Measurements from ENCODE around the gene VPS37D.

The VPS37D gene

DNA sequence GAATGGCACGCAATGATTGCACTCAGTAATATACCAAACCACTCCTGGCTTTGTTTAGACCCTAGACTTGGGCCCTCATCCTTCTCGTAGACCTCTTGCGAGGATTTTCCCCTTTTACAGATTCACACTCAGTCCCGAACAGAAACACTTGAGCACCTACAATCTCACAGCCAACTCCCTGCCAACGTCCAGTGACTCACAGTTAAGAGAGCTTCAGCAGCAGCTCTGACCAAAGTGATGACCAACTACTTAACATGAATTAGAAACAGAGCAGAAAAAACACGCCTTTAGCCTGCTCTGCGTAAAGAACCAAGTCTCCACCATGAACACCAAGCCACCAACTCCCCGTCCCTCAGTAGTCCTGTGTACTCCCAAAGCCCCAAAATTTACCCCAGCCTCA is 13.4 kb downstream of the VPS37D start:
- DNase-seq (ENCODE audit: low spot score): no peak
- no peak overlapping the region for H3K4me3 ChIP-seq
- no peak overlapping the region for H3K27ac ChIP-seq
- TF ChIP-seq, protein P1, sequence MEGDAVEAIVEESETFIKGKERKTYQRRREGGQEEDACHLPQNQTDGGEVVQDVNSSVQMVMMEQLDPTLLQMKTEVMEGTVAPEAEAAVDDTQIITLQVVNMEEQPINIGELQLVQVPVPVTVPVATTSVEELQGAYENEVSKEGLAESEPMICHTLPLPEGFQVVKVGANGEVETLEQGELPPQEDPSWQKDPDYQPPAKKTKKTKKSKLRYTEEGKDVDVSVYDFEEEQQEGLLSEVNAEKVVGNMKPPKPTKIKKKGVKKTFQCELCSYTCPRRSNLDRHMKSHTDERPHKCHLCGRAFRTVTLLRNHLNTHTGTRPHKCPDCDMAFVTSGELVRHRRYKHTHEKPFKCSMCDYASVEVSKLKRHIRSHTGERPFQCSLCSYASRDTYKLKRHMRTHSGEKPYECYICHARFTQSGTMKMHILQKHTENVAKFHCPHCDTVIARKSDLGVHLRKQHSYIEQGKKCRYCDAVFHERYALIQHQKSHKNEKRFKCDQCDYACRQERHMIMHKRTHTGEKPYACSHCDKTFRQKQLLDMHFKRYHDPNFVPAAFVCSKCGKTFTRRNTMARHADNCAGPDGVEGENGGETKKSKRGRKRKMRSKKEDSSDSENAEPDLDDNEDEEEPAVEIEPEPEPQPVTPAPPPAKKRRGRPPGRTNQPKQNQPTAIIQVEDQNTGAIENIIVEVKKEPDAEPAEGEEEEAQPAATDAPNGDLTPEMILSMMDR (IDR thresholded peaks at IDR 0.05): no peak

DNA sequence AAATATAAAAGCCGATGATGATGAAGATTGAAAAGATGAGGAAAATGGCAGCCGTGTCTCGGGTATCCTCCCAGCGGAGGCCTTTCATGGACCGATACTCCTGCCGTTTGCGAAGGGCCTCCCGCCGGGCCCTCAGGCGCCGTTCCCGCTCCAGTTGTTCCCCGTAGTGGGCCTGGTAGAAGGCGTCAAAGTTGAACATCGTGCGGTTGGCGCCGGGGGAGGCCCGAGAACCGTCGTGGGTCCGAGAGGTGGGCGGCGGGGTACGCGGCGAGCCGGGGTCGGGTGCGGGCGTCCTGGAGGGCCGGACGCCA is 15.1 kb downstream of the VPS37D start:
- TF ChIP-seq, protein P1 (IDR thresholded peaks at IDR 0.05): no peak
- peak overlapping the region; percentile 90 for H3K4me3 ChIP-seq
- DNase-seq (ENCODE audit: low spot score): no peak
- H3K27ac ChIP-seq: peak overlapping the region; percentile 58 to 90

DNA sequence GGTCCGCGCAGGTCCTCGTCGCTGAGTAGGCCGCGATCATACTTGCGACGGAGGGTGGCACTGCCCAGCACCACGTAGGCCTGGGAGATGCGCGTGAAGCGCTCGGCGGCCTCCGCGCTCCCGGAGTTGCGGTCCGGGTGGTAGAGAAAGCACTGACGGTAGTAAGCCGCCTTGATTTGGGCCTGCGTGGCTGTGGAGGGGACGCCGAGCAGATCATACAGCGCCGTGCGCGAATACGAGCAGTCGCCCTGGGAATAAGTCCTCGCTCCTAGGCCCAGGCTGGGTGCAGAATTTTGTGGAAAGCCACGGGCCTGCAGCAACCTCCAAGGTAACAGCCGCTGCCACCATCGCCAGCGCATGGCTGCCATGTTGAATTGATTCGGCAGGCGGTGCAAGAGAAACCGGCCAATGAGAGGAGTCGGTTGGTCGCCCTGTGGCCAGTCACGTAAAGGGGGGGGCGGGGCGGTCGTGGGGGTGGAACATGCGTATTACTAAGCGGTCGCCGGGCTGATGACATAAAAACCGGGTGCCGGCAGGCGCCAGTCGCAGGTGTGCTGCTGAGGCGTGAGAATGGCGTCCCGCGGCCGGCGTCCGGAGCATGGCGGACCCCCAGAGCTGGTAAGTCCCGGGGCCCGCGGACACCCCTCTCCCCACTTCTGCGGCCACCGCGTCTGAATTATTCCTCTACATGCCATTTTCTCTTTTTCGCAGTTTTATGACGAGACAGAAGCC is 15.6 kb downstream of the VPS37D start, which contains the start of the genes BUD23 and DNAJC30:
TSS of gene BUD23 (plus strand) at position 542 of the 732 bp plus-strand sequence. CDS start at position 571, 29 bp downstream.
TSS of gene DNAJC30 (minus strand) at position 398 of the 732 bp plus-strand sequence. CDS start at position 368, 30 bp downstream.
- TF ChIP-seq, protein P1 (IDR thresholded peaks at IDR 0.05): no peak
- Histone ChIP-seq H3K27ac (peak within 1 kb of the TSS; percentile 58 to 90), H3K4me3 (peak within 1 kb of the TSS; percentile 90)
- DNase-seq (ENCODE audit: low spot score): peak; percentile 97

DNA sequence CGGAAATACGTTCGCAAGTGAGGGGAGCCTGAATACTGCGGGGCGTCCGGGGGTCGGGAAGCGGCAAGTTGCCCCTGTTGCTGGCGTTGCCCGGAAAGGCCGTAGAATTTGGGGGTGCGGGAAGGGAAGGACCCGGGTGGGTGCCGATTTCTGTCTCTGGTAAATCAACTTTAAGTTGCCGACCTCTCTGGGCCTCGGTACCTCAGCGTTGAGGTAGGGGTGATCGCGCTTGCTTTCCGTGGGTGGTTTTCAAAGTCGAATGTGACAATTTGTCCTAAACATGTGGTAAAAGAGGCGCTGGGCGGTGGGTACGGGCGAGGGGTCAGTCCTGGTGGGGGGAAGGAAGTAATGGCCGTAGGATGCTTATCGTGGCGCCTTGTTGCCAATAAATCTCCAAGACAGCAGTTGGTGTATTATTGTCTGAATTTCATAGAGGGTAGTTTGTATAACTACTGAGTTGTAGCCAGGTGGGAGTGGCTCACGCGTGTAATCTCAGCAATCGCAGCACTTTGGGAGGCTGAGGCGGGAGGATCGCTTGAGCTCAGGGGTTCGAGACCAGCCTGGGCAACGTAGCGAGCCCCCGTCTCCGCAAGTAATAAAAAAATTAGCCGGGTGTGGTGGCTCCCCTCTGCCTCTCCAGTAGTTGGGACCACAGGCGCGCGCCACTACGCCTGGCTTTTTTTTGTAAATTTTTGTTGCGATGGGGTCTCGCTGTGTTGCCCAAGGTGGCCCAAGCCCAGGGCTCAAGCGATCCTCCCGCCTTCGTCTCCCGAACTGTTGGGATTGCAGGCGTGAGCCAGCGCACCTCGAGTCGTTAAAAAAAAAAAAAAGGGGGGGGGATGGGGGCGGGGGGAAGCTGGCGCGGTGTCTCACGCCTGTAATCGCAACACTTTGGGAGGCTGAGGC is 16.4 kb downstream of the VPS37D start:
- no peak for DNase-seq (ENCODE audit: low spot score)
- H3K27ac ChIP-seq: peak overlapping the region; percentile 53 to 90

DNA sequence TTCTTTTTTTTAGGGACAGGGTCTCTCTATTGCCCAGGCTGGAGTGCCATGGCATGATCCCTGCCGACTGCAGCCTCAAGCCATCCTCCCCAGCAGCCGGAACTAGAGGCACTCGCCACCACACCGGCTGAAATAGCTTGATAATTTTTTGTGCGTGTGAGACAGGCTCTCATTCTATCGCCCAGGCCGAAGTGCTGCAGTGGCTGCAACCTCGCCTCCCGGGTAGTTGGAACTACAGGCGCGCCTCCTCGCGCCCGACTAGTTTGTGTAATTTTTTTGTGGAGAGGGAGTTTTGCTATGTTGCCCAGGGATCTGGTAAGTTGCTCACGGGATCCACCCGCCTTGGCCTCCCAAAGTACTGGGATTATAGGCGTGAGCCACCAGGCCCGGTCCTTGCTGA is 17.7 kb downstream of the VPS37D start:
- TF ChIP-seq, protein P1 (IDR thresholded peaks at IDR 0.05): no peak
- no peak overlapping the region for H3K27ac ChIP-seq
- H3K4me3 ChIP-seq: no peak overlapping the region
- DNase-seq (ENCODE audit: low spot score): no peak

More for the DNA sequence above, 16.4 kb downstream of the VPS37D start:
- H3K4me3 ChIP-seq: peak overlapping the region; percentile 90
- TF ChIP-seq, protein P1 (IDR thresholded peaks at IDR 0.05): no peak

DNA sequence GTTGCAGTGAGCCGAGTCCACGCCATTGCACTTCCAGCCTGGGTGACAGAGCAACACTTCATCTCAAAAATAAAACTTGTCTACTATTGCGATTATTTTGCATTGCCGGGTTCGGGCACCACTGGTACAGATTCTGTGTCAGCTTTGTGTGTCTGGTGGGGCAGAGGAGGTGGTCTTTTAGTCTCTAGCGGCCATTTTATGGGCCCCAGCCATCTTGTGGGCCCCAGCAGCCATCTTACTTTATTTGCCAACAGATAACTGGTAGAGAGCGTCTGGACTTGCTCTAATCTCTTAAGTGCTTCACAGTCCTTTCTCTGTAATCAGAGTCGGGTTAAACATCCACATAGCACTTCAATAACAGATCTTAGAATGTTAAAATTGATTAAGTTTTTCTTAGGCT is 20.7 kb downstream of the VPS37D start:
- no peak for DNase-seq (ENCODE audit: low spot score)
- H3K4me3 ChIP-seq: no peak overlapping the region
- TF ChIP-seq, protein P1 (IDR thresholded peaks at IDR 0.05): no peak
- H3K27ac ChIP-seq: no peak overlapping the region
